A549 (cell line): ENCODE results near the gene CAMK4.

Source experiments
- CEBPB ChIP-seq, 2 experiments: fragments of >200 bp in 1 of 2; sonication (Bioruptor Twin) in 1 of 2; formaldehyde crosslinking in 1 of 2; IDR thresholded peaks; 2 replicates each; pipeline ENCODE4 v1.6.1; 2012 to 2016
- CTCF ChIP-seq: fragments of >200 bp; sonication (Bioruptor Twin); formaldehyde crosslinking; IDR thresholded peaks from 3 replicates; pipeline ENCODE4 v1.5.1; 2016
- FOSB ChIP-seq: fragments of 250-450 bp; sonication (Bioruptor Pico); IDR thresholded peaks from 2 replicates; pipeline ENCODE4 v1.5.0; 2020; ENCODE audit warnings: mild to moderate bottlenecking, moderate library complexity
- GATA3 ChIP-seq: IDR thresholded peaks from 2 replicates; pipeline ENCODE4 v1.6.1; 2012; ENCODE audit warnings: borderline replicate concordance
- HDAC2 ChIP-seq: fragments of 200-600 bp; sonication (generic); IDR thresholded peaks from 2 replicates; pipeline ENCODE4 v1.6.1; 2016
- JUNB ChIP-seq: fragments of >200 bp; sonication (Bioruptor Twin); formaldehyde crosslinking; IDR thresholded peaks from 2 replicates; pipeline ENCODE4 v1.6.1; 2016
- KDM5A ChIP-seq: fragments of 200-600 bp; sonication (generic); IDR thresholded peaks from 2 replicates; pipeline ENCODE4 v1.6.1; 2016; ENCODE audit warnings: antibody characterized with exemption, mild to moderate bottlenecking
- MAX ChIP-seq: IDR thresholded peaks from 2 replicates; pipeline ENCODE4 v1.6.1; 2012
- POLR2A ChIP-seq: IDR thresholded peaks from 2 replicates; pipeline ENCODE4 v1.6.1; 2012; ENCODE audit warnings: mild to moderate bottlenecking, low read length
- POLR2AphosphoS2 ChIP-seq: conservative IDR thresholded peaks from 2 replicates; pipeline ENCODE4 v1.6.1; 2012; ENCODE audit warnings: low read length, improper control_type of control experiment, inconsistent platforms
- RAD21 ChIP-seq, 2 experiments: fragments of >200 bp in 1 of 2; sonication (Bioruptor Twin) in 1 of 2; formaldehyde crosslinking in 1 of 2; IDR thresholded peaks in 1 of 2; conservative IDR thresholded peaks in 1 of 2; 2 replicates in 1 of 2; 3 replicates in 1 of 2; pipeline ENCODE4 v1.6.1; 2012 to 2018; ENCODE audit warnings: inconsistent platforms in 1 of 2
- REST ChIP-seq: fragments of 200-600 bp; sonication (generic); IDR thresholded peaks from 2 replicates; pipeline ENCODE4 v1.6.1; 2016; ENCODE audit warnings: antibody characterized with exemption, mild to moderate bottlenecking, moderate library complexity
- RFX5 ChIP-seq: fragments of 450-650 bp; IDR thresholded peaks from 2 replicates; pipeline ENCODE4 v1.7.1; 2014; ENCODE audit warnings: antibody characterized with exemption, mild to moderate bottlenecking, moderate library complexity

- no peak for TF ChIP-seq POLR2A
- no peak for TF ChIP-seq HDAC2
- TF ChIP-seq CTCF = no peak
- no peak for TF ChIP-seq JUNB
- TF ChIP-seq GATA3 = no peak
- no peak for TF ChIP-seq RAD21 (conservative IDR thresholded peaks at IDR 0.05 in 1 of 2, IDR thresholded peaks at IDR 0.05 in 1 of 2)
- no peak for TF ChIP-seq CEBPB (IDR thresholded peaks at IDR 0.05)
- no peak for TF ChIP-seq POLR2AphosphoS2
- no peak for TF ChIP-seq MAX
- no peak for TF ChIP-seq REST
- TF ChIP-seq KDM5A = no peak
- TF ChIP-seq RFX5 = no peak
- TF ChIP-seq FOSB = no peak
Observed at GRCh38 chr5:111299067-111299481, 74.9 kb downstream of the CAMK4 start.
